GM23338 (cell line): Measurements from ENCODE around the gene TSR3. TPM values are rescaled to one million over a fixed set of nuclear protein-coding genes. Genes with fewer than 3 reads are reported as not detected.

Experiments
- ATAC-seq: fragments of 200-7000 bp; cut with Tn5 transposase; 3 replicates; pipeline ENCODE4 v1.9.1; 2020
- DNase-seq: peaks from one replicate; pipeline ENCODE4 v3.0.0-alpha.2; 2015; ENCODE audit warnings: low spot score
- H2AFZ ChIP-seq: fragments of 200-600 bp; sonication (generic); 2 replicates; pipeline ENCODE4 v1.8.0; 2016; ENCODE audit warnings: antibody characterized with exemption, mild to moderate bottlenecking, moderate library complexity
- H3F3A ChIP-seq: fragments of 200-600 bp; sonication (generic); replicated peaks from 2 replicates; pipeline ENCODE4 v1.8.0; 2017; ENCODE audit warnings: antibody characterized with exemption, mixed run types, low read depth
- H3K27ac ChIP-seq: fragments of 200-600 bp; sonication (generic); 2 replicates; pipeline ENCODE4 v1.6.1; 2016; ENCODE audit warnings: low read depth
- H3K27me3 ChIP-seq: fragments of 200-600 bp; sonication (generic); 2 replicates; pipeline ENCODE4 v1.8.0; 2016; ENCODE audit warnings: mild to moderate bottlenecking, mixed run types, moderate library complexity; ENCODE audit not compliant: insufficient read depth
- H3K36me3 ChIP-seq: fragments of 200-600 bp; sonication (generic); 2 replicates; pipeline ENCODE4 v1.8.0; 2016; ENCODE audit warnings: mild to moderate bottlenecking; ENCODE audit not compliant: insufficient read depth
- H3K4me1 ChIP-seq: fragments of 200-600 bp; sonication (generic); 2 replicates; pipeline ENCODE4 v1.8.0; 2016; ENCODE audit warnings: mild to moderate bottlenecking, moderate library complexity; ENCODE audit not compliant: insufficient read depth
- H3K4me2 ChIP-seq: fragments of 200-600 bp; sonication (generic); 2 replicates; pipeline ENCODE4 v1.7.1; 2017; ENCODE audit warnings: mixed run types
- H3K4me3 ChIP-seq: fragments of 200-600 bp; sonication (generic); 2 replicates; pipeline ENCODE4 v1.6.1; 2016; ENCODE audit warnings: mixed run types
- H3K79me2 ChIP-seq: fragments of 200-600 bp; sonication (generic); replicated peaks from 2 replicates; pipeline ENCODE4 v1.8.0; 2017; ENCODE audit warnings: mild to moderate bottlenecking; ENCODE audit not compliant: insufficient read depth
- H3K9me2 ChIP-seq: fragments of 200-600 bp; sonication (generic); 2 replicates; pipeline ENCODE4 v1.8.0; 2017; ENCODE audit not compliant: insufficient read depth
- H4K20me1 ChIP-seq: fragments of 200-600 bp; sonication (generic); replicated peaks from 2 replicates; pipeline ENCODE4 v1.8.0; 2017; ENCODE audit warnings: mild to moderate bottlenecking; ENCODE audit not compliant: insufficient read depth
- H3K27ac Mint-ChIP-seq: 2 replicates; pipeline ENCODE4 v1.8.0; 2020; ENCODE audit warnings: inconsistent platforms, mild to moderate bottlenecking, moderate library complexity, mixed read lengths
- H3K27me3 Mint-ChIP-seq: 3 replicates; pipeline ENCODE4 v1.8.0; 2022; ENCODE audit warnings: low read depth, mild to moderate bottlenecking, moderate library complexity, mixed read lengths, inconsistent platforms; ENCODE audit not compliant: insufficient read depth, poor library complexity
- H3K36me3 Mint-ChIP-seq: 3 replicates; pipeline ENCODE4 v1.8.0; 2021; ENCODE audit warnings: low read depth, mild to moderate bottlenecking, inconsistent platforms, moderate library complexity, mixed read lengths
- H3K4me1 Mint-ChIP-seq: 3 replicates; pipeline ENCODE4 v1.8.0; 2020; ENCODE audit warnings: mild to moderate bottlenecking, inconsistent platforms, mixed read lengths
- H3K4me3 Mint-ChIP-seq: 3 replicates; pipeline ENCODE4 v1.8.0; 2021; ENCODE audit warnings: moderate library complexity, mild to moderate bottlenecking, inconsistent platforms, mixed read lengths
- H3K9me3 Mint-ChIP-seq: 3 replicates; pipeline ENCODE4 v1.8.0; 2020; ENCODE audit warnings: moderate library complexity, mild to moderate bottlenecking, inconsistent platforms, mixed read lengths
- CREB1 ChIP-seq: fragments of 250-450 bp; sonication (Bioruptor Pico); IDR thresholded peaks from 2 replicates; pipeline ENCODE4 v1.5.0; 2020; ENCODE audit warnings: low read depth, mild to moderate bottlenecking, moderate library complexity
- EZH2 ChIP-seq: fragments of 200-600 bp; sonication (generic); IDR thresholded peaks from one replicate; pipeline ENCODE4 v1.8.0; 2017; ENCODE audit warnings: antibody characterized with exemption, mild to moderate bottlenecking, low read depth; ENCODE audit not compliant: unreplicated experiment
- EZH2phosphoT487 ChIP-seq: fragments of 200-600 bp; sonication (generic); IDR thresholded peaks from one replicate; pipeline ENCODE4 v1.8.1; 2018; ENCODE audit warnings: antibody characterized with exemption; ENCODE audit not compliant: unreplicated experiment
- JUNB ChIP-seq: IDR thresholded peaks from one replicate; pipeline ENCODE4 v1.6.1; 2016; ENCODE audit warnings: antibody characterized with exemption; ENCODE audit not compliant: unreplicated experiment
- NANOG ChIP-seq: IDR thresholded peaks from 2 replicates; pipeline ENCODE4 v1.6.1; 2016; ENCODE audit warnings: antibody characterized with exemption, borderline replicate concordance
- POLR2AphosphoS5 ChIP-seq: IDR thresholded peaks from 2 replicates; pipeline ENCODE4 v1.6.1; 2016; ENCODE audit warnings: antibody characterized with exemption, low read depth
- STAT1 ChIP-seq: IDR thresholded peaks from one replicate; pipeline ENCODE4 v1.6.1; 2016; ENCODE audit warnings: antibody characterized with exemption; ENCODE audit not compliant: unreplicated experiment
- ZNF114 ChIP-seq: fragments of 250-450 bp; sonication (Bioruptor Pico); IDR thresholded peaks from 2 replicates; pipeline ENCODE4 v1.5.0; 2020; ENCODE audit warnings: mild to moderate bottlenecking, moderate library complexity
- ZNF331 ChIP-seq: fragments of 250-450 bp; sonication (Bioruptor Pico); IDR thresholded peaks from 2 replicates; pipeline ENCODE4 v1.5.0; 2020; ENCODE audit warnings: low read depth, mild to moderate bottlenecking, moderate library complexity
- polyA plus RNA-seq: library from polyadenylated mRNA; unstranded; fragments of >200 nt; fragmentation: Nextera tagmentation; extraction: Ambion mirVana; gene quantifications from 2 replicates; pipeline ENCODE4 v1.2.1, GENCODE V29; 2016
- total RNA-seq: library from RNA; depleted of rRNA; stranded (reverse); fragments of >200 nt; shearing (Covaris generic); gene quantifications from 2 replicates; pipeline ENCODE4 v1.2.3, GENCODE V29; 2014
- TF ChIP-seq, protein P1 (sequence below), 2 experiments: fragments of 200-600 bp in 1 of 2; sonication (generic) in 1 of 2; conservative IDR thresholded peaks; 2 replicates each; pipeline versions ENCODE4 v1.5.1 to v1.6.1; 2016 to 2017; ENCODE audit warnings: antibody characterized with exemption in 2 of 2, low read depth in 2 of 2, mild to moderate bottlenecking in 2 of 2, moderate library complexity in 1 of 2
- TF ChIP-seq, protein P2 (sequence below): IDR thresholded peaks from one replicate; pipeline ENCODE4 v1.6.1; 2018; ENCODE audit warnings: antibody characterized with exemption; ENCODE audit not compliant: unreplicated experiment

Gene TSR3
- total and polyA plus RNA-seq, 2 experiments from 2014 or later = 58.5 to 97.3 TPM

DNA sequence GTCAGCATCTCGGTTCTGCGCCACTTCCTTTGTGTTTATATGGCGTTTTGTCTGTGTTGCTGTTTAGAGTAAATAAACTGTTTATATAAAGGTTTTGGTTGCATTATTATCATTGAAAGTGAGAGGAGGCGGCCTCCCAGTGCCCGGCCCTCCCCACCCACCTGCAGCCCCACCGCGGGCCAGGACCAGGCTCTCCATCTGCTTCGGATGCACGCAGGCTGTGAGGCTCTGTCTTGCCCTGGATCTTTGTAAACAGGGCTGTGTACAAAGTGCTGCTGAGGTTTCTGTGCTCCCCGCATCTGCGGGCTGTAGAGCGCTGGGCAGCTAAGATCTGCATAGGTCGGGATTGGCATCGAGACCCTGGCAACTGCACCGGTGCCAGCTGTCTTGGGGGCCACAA lies 26.4 kb downstream of the TSR3 start (continued):
- TF ChIP-seq, protein P1, sequence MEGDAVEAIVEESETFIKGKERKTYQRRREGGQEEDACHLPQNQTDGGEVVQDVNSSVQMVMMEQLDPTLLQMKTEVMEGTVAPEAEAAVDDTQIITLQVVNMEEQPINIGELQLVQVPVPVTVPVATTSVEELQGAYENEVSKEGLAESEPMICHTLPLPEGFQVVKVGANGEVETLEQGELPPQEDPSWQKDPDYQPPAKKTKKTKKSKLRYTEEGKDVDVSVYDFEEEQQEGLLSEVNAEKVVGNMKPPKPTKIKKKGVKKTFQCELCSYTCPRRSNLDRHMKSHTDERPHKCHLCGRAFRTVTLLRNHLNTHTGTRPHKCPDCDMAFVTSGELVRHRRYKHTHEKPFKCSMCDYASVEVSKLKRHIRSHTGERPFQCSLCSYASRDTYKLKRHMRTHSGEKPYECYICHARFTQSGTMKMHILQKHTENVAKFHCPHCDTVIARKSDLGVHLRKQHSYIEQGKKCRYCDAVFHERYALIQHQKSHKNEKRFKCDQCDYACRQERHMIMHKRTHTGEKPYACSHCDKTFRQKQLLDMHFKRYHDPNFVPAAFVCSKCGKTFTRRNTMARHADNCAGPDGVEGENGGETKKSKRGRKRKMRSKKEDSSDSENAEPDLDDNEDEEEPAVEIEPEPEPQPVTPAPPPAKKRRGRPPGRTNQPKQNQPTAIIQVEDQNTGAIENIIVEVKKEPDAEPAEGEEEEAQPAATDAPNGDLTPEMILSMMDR (conservative IDR thresholded peaks at IDR 0.05; ENCODE audit: low read depth in 2 of 2) = no peak
- TF ChIP-seq EZH2phosphoT487 (no peak), POLR2AphosphoS5 (no peak; the same call in 1 of the 2 replicates), ZNF114 (CRISPR knock-in tag) (no peak), EZH2 (no peak), JUNB (no peak), CREB1 (CRISPR knock-in tag) (no peak), STAT1 (no peak), ZNF331 (CRISPR knock-in tag) (no peak)
- TF ChIP-seq, protein P2, sequence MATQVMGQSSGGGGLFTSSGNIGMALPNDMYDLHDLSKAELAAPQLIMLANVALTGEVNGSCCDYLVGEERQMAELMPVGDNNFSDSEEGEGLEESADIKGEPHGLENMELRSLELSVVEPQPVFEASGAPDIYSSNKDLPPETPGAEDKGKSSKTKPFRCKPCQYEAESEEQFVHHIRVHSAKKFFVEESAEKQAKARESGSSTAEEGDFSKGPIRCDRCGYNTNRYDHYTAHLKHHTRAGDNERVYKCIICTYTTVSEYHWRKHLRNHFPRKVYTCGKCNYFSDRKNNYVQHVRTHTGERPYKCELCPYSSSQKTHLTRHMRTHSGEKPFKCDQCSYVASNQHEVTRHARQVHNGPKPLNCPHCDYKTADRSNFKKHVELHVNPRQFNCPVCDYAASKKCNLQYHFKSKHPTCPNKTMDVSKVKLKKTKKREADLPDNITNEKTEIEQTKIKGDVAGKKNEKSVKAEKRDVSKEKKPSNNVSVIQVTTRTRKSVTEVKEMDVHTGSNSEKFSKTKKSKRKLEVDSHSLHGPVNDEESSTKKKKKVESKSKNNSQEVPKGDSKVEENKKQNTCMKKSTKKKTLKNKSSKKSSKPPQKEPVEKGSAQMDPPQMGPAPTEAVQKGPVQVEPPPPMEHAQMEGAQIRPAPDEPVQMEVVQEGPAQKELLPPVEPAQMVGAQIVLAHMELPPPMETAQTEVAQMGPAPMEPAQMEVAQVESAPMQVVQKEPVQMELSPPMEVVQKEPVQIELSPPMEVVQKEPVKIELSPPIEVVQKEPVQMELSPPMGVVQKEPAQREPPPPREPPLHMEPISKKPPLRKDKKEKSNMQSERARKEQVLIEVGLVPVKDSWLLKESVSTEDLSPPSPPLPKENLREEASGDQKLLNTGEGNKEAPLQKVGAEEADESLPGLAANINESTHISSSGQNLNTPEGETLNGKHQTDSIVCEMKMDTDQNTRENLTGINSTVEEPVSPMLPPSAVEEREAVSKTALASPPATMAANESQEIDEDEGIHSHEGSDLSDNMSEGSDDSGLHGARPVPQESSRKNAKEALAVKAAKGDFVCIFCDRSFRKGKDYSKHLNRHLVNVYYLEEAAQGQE = no peak

- peaks cover 8% of the 10 kb centered on the region; the same call in 1 of the 2 replicates for H4K20me1 ChIP-seq
- H3K4me3 Mint-ChIP-seq = no peak overlapping the region
- TF ChIP-seq STAT1 = no peak
- no peak; the same call in 1 of the 2 replicates for TF ChIP-seq POLR2AphosphoS5
- TF ChIP-seq NANOG = no peak
- no peak for TF ChIP-seq ZNF331 (CRISPR knock-in tag)
- TF ChIP-seq EZH2phosphoT487 = no peak
- TF ChIP-seq JUNB = no peak
- TF ChIP-seq, protein P2 = no peak
- TF ChIP-seq ZNF114 (CRISPR knock-in tag) = no peak
Measured at GRCh38 chr16:1324286-1324826, 27.3 kb downstream of the TSR3 start.

More at GRCh38 chr16:1324286-1324826, 27.3 kb downstream of the TSR3 start:
- H3K4me2 ChIP-seq = no peak overlapping the region
- H2AFZ ChIP-seq = no peak overlapping the region
- peaks cover 11% of the 10 kb centered on the region; the same call in 1 of the 2 replicates for H3F3A ChIP-seq
- no peaks in the 10 kb centered on the region for H3K9me3 Mint-ChIP-seq
- H3K27me3 Mint-ChIP-seq = peaks cover 10% of the 10 kb centered on the region
- no peaks in the 10 kb centered on the region for H3K4me1 ChIP-seq
- no peak overlapping the region for H3K27ac Mint-ChIP-seq
- no peak overlapping the region for H3K27ac ChIP-seq
- no peak overlapping the region for H3K4me3 ChIP-seq
- H3K36me3 ChIP-seq = peaks cover 10% of the 10 kb centered on the region; the same call in 1 of the 2 replicates
- peaks cover 7% of the 10 kb centered on the region for H3K4me1 Mint-ChIP-seq
- no peaks in the 10 kb centered on the region for H3K27me3 ChIP-seq
- no peaks in the 10 kb centered on the region for H3K9me2 ChIP-seq
- DNase-seq = no peak
- H3K79me2 ChIP-seq = 0 out of 2 replicates have a peak, but pooled peaks cover 10% of the 10 kb centered on the region
- H3K36me3 Mint-ChIP-seq = peaks cover 50% of the 10 kb centered on the region
- peak; percentile 5 for ATAC-seq
